ENCODE measurements around the gene ZCWPW1.

DNA sequence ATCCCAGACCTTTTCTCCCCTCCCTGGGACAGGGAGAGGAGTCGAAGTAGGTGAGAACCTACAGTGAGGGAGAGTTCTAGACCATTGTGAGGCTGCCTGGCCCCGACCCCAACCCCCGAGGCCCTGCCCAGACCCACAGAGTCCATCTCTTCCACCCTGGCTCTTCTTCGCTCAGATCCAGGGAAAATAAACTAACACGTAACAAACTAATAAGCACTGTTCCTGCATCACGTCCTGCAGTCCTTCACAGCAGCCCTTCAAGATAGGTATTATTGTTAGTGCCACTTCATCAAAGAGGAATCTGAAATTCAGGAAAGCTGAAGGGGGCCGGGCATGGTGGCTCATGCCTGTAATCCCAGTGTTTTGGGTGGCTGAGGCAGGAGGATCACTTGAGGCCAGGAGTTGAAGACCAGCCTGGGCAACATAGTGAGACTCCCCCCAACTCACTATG, 35.7 kb upstream of the ZCWPW1 start, which contains the start of gene SPACDR:
- TF ChIP-seq EP300 (IDR thresholded peaks at IDR 0.05) (no peak), POLR2AphosphoS5 (IDR thresholded peaks at IDR 0.05) (no peak)
- TF ChIP-seq, protein P1, sequence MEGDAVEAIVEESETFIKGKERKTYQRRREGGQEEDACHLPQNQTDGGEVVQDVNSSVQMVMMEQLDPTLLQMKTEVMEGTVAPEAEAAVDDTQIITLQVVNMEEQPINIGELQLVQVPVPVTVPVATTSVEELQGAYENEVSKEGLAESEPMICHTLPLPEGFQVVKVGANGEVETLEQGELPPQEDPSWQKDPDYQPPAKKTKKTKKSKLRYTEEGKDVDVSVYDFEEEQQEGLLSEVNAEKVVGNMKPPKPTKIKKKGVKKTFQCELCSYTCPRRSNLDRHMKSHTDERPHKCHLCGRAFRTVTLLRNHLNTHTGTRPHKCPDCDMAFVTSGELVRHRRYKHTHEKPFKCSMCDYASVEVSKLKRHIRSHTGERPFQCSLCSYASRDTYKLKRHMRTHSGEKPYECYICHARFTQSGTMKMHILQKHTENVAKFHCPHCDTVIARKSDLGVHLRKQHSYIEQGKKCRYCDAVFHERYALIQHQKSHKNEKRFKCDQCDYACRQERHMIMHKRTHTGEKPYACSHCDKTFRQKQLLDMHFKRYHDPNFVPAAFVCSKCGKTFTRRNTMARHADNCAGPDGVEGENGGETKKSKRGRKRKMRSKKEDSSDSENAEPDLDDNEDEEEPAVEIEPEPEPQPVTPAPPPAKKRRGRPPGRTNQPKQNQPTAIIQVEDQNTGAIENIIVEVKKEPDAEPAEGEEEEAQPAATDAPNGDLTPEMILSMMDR (IDR thresholded peaks at IDR 0.05): no peak
